Measurements from ENCODE around the gene ATIC.

GRCh38 chr2:215313255-215313613, 1.4 kb downstream of the ATIC start:
- TF ChIP-seq CTCF (conservative IDR thresholded peaks at IDR 0.05 in 1 of 2, IDR thresholded peaks at IDR 0.05 in 1 of 2; ENCODE audit: low read depth in 1 of 2, low read length in 2 of 2) (no peak), EZH2 (IDR thresholded peaks at IDR 0.05; ENCODE audit: low read length, missing control alignments) (no peak)
